Activated CD4-positive, alpha-beta memory T cell treated with anti-CD3 and anti-CD28 coated beads, Interleukin-2, amount 10 ng/mL, durations not matched to agents 7 days and 5 days (primary cell): Measurements from ENCODE around the gene HCFC1R1. TPM values are rescaled to one million over a fixed set of nuclear protein-coding genes. Genes with fewer than 3 reads are reported as not detected.

Experiments used
- CTCF ChIA-PET: fragments of 350-600 bp; sonication (Branson Sonifier 250); formaldehyde crosslinking; loops from one replicate; lab custom pipeline; 2021; ENCODE audit warnings: antibody characterized with exemption, inconsistent platforms; lab: Charles Lee
- POLR2A ChIA-PET: fragments of 350-600 bp; sonication (Branson Sonifier 250); formaldehyde crosslinking; loops from one replicate; lab custom pipeline; 2021; ENCODE audit warnings: antibody characterized with exemption; lab: Charles Lee
- DNase-seq: peaks from one replicate; pipeline ENCODE4 v3.0.0-alpha.2; 2020
- H3K27ac Mint-ChIP-seq: one replicate; pipeline ENCODE4 v1.8.0; 2021; ENCODE audit warnings: mild to moderate bottlenecking, mixed read lengths
- H3K27me3 Mint-ChIP-seq: one replicate; pipeline ENCODE4 v1.8.0; 2021; ENCODE audit warnings: mixed read lengths
- H3K36me3 Mint-ChIP-seq: one replicate; pipeline ENCODE4 v1.8.0; 2021; ENCODE audit warnings: low read depth, mixed read lengths
- H3K4me1 Mint-ChIP-seq: one replicate; pipeline ENCODE4 v1.8.0; 2021; ENCODE audit warnings: mixed read lengths
- H3K4me3 Mint-ChIP-seq: one replicate; pipeline ENCODE4 v1.8.0; 2021; ENCODE audit warnings: mild to moderate bottlenecking, mixed read lengths
- H3K9me3 Mint-ChIP-seq: one replicate; pipeline ENCODE4 v1.8.0; 2021; ENCODE audit warnings: mixed read lengths
- total RNA-seq, 2 experiments: library from RNA; stranded (reverse); gene quantifications; one replicate each; pipeline ENCODE4 v1.2.3, GENCODE V29; 2021

HCFC1R1 gene
- total RNA-seq, 2 experiments from 2014 or later = 37.0 to 43.3 TPM

- CTCF ChIA-PET = interaction anchor here (1.0 to 1.3 kb wide), 2 partner anchors 10 to 14 kb away, joined by 3 to 4 read pairs; no protein-coding TSS in a partner anchor
- Mint-ChIP-seq H3K27ac (no peak overlapping the region), H3K4me1 (peaks cover 4% of the 10 kb centered on the region), H3K4me3 (no peak overlapping the region), H3K36me3 (no peaks in the 10 kb centered on the region), H3K9me3 (no peaks in the 10 kb centered on the region), H3K27me3 (peaks cover 26% of the 10 kb centered on the region)
- no peak for DNase-seq
- POLR2A ChIA-PET = interaction anchor here (1.3 kb wide), 1 partner anchor 34 kb away, joined by 3 read pairs; no protein-coding TSS in a partner anchor
These were observed 9.6 kb downstream of the HCFC1R1 start for GRCh38 chr16:3013998-3014690.

DNA sequence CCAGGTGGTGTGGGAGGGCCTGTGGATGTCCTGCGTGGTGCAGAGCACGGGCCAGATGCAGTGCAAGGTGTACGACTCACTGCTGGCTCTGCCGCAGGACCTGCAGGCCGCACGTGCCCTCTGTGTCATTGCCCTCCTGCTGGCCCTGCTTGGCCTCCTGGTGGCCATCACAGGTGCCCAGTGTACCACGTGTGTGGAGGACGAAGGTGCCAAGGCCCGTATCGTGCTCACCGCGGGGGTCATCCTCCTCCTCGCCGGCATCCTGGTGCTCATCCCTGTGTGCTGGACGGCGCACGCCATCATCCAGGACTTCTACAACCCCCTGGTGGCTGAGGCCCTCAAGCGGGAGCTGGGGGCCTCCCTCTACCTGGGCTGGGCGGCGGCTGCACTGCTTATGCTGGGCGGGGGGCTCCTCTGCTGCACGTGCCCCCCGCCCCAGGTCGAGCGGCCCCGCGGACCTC, 10.2 kb downstream of the HCFC1R1 start:
- Mint-ChIP-seq H3K27me3 (peaks cover 27% of the 10 kb centered on the region), H3K9me3 (no peaks in the 10 kb centered on the region), H3K36me3 (no peaks in the 10 kb centered on the region), H3K4me3 (no peak overlapping the region), H3K4me1 (peaks cover 10% of the 10 kb centered on the region), H3K27ac (no peak overlapping the region)
- ChIA-PET POLR2A (interaction anchor here (1.3 kb wide), 1 partner anchor 35 kb away, joined by 3 read pairs; no protein-coding TSS in a partner anchor), CTCF (interaction anchor here (1.0 kb wide), 1 partner anchor 14 kb away, joined by 3 read pairs; no protein-coding TSS in a partner anchor)
- DNase-seq = no peak

DNA sequence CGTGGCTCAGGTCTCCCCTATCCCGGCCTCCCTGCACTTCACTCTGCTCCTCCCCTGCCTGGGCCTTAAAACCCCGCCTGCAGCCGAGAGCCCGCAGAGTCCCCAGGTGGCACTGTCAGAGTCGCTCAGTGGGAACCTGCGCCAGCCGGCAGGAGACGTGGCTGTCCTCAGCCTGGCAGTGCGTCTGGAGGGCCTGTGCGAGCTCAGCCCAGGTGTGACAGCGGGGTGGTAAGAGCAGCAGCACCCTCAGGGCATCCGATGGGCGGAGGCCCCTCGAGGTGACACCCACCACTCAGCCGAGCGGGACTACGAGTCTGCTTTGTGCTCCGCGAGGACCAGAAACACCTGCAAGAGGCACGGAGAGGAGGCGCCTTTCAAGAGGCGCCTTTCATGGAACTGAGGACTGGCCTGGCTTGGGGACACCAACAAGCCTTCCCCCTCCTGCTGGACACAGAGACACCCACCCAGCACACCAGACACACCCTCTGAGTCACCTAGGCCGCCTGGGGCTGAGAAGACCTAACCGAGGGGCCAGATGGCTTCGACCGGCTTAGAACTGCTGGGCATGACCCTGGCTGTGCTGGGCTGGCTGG, 10.8 kb downstream of the HCFC1R1 start, which contains the start of gene CLDN9:
TSS of gene CLDN9 (plus strand) at position 96 of the 593 bp plus-strand sequence. CDS start at position 536, 440 bp downstream.
- Mint-ChIP-seq H3K4me3 (no peak within 1 kb of the TSS), H3K27me3 (peaks cover 25% of the 10 kb centered on the region), H3K36me3 (no peaks in the 10 kb centered on the region), H3K27ac (no peak within 1 kb of the TSS), H3K4me1 (peaks cover 13% of the 10 kb centered on the region), H3K9me3 (no peaks in the 10 kb centered on the region)
- POLR2A ChIA-PET = interaction anchor here (1.3 to 1.6 kb wide), 3 partner anchors 18 to 35 kb away, joined by 3 to 5 read pairs (median 3); partner anchors contain the start of gene PKMYT1
- no peak for DNase-seq
- CTCF ChIA-PET = no interaction called here

GRCh38 chr16:3012246-3012645, 11.5 kb downstream of the HCFC1R1 start:
- DNase-seq = no peak
- Mint-ChIP-seq H3K4me1 (peaks cover 20% of the 10 kb centered on the region), H3K36me3 (no peaks in the 10 kb centered on the region), H3K9me3 (no peaks in the 10 kb centered on the region), H3K4me3 (no peak overlapping the region), H3K27ac (no peak overlapping the region), H3K27me3 (peaks cover 24% of the 10 kb centered on the region)
- ChIA-PET POLR2A (interaction anchor here (1.6 kb wide), 2 partner anchors 18 to 32 kb away, joined by 3 to 5 read pairs; partner anchors contain the start of gene PKMYT1), CTCF (interaction anchor here (1.6 kb wide), 1 partner anchor 117 kb away, joined by 3 read pairs; no protein-coding TSS in a partner anchor)

- no peak for DNase-seq
- no peak overlapping the region for H3K4me3 Mint-ChIP-seq
- H3K9me3 Mint-ChIP-seq = no peaks in the 10 kb centered on the region
- H3K36me3 Mint-ChIP-seq = no peaks in the 10 kb centered on the region
- H3K27ac Mint-ChIP-seq = no peak overlapping the region
- peaks cover 27% of the 10 kb centered on the region for H3K4me1 Mint-ChIP-seq
- POLR2A ChIA-PET = interaction anchor here (1.4 kb wide), 1 partner anchor 11 kb away, joined by 4 read pairs; no protein-coding TSS in a partner anchor
- CTCF ChIA-PET = interaction anchor here (0.6 to 1.7 kb wide), 3 partner anchors 19 to 459 kb away, joined by 5 to 6 read pairs (median 6); no protein-coding TSS in a partner anchor
- H3K27me3 Mint-ChIP-seq = peaks cover 26% of the 10 kb centered on the region
These were observed 13.2 kb downstream of the HCFC1R1 start for GRCh38 chr16:3010510-3010909.

DNA sequence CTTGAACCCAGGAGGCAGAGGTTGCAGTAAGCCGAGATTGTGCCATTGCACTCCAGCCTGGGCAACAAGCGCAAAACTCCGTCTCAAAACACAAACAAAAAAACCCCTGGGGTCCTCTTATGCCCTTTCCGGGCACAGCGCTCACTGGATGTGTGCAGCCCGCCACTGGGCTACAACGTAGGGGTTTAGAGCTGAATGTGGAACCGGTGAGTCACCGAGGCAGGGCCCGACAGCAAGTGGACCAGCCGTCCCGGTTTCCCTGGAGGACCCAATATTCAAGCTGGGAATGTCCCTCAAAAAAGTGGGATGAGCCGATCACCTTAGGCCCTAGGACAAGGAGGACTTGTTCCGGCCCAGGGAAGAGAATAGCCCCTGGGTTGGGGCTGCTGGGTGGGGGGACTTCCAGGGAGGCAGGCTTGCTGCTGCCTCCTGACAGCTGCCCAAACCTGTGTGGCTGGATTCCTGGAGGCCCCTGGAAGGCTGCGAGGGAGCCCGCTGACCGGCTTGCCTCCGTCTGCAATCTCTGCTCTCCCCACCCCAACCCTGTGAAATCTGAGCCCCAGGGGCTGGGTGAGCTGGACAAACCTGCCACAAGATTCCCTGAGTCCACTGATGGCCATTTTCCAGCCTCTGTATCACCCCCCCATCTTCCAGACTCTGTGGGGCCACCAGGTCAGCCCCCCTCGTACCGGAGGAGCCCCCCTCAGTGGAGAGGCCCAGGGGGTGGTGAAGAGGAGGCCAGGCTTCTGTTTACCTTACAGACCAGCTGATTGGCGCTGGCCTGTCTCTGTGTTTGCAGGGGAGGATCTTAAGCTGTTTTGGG, 14.0 kb downstream of the HCFC1R1 start:
- Mint-ChIP-seq H3K4me1 (peaks cover 30% of the 10 kb centered on the region), H3K9me3 (no peaks in the 10 kb centered on the region), H3K36me3 (no peaks in the 10 kb centered on the region), H3K27me3 (peaks cover 28% of the 10 kb centered on the region), H3K27ac (no peak overlapping the region), H3K4me3 (no peak overlapping the region)
- DNase-seq = no peak
- CTCF ChIA-PET = interaction anchor here (0.6 to 1.7 kb wide), 3 partner anchors 19 to 458 kb away, joined by 5 to 6 read pairs (median 6); no protein-coding TSS in a partner anchor
- POLR2A ChIA-PET = interaction anchor here (0.9 to 1.4 kb wide), 2 partner anchors 12 to 15 kb away, joined by 3 to 4 read pairs; no protein-coding TSS in a partner anchor

- Mint-ChIP-seq H3K4me3 (no peak overlapping the region), H3K27ac (no peak overlapping the region), H3K36me3 (no peaks in the 10 kb centered on the region), H3K27me3 (peaks cover 22% of the 10 kb centered on the region), H3K9me3 (no peaks in the 10 kb centered on the region), H3K4me1 (peaks cover 34% of the 10 kb centered on the region)
- no peak for DNase-seq
- POLR2A ChIA-PET = interaction anchor here (0.9 to 5.4 kb wide), 4 partner anchors 9 to 28 kb away, joined by 3 to 52 read pairs (median 6); partner anchors contain the start of genes CLDN6, PKMYT1 and TNFRSF12A
- CTCF ChIA-PET = interaction anchor here (0.8 to 10.3 kb wide), 4 partner anchors 15 to 121 kb away, joined by 3 to 209 read pairs (median 4); partner anchors contain the start of genes HCFC1R1 and THOC6
These were observed 15.1 kb downstream of the HCFC1R1 start for GRCh38 chr16:3008690-3009037.

- H3K4me1 Mint-ChIP-seq = peaks cover 35% of the 10 kb centered on the region
- H3K4me3 Mint-ChIP-seq = no peak overlapping the region
- ChIA-PET POLR2A (interaction anchor here (0.9 to 5.4 kb wide), 4 partner anchors 10 to 126 kb away, joined by 3 to 52 read pairs (median 6); partner anchors contain the start of genes CLDN6, PKMYT1, TNFRSF12A and ZNF213), CTCF (interaction anchor here (0.8 to 10.3 kb wide), 7 partner anchors 11 to 122 kb away, joined by 3 to 209 read pairs (median 4); partner anchors contain the start of genes HCFC1R1 and THOC6)
- DNase-seq = no peak
- H3K27me3 Mint-ChIP-seq = peaks cover 22% of the 10 kb centered on the region
- peak overlapping the region; percentile 7 for H3K27ac Mint-ChIP-seq
- H3K9me3 Mint-ChIP-seq = no peaks in the 10 kb centered on the region
- H3K36me3 Mint-ChIP-seq = no peaks in the 10 kb centered on the region
These were observed 15.6 kb downstream of the HCFC1R1 start for GRCh38 chr16:3007957-3008689.

- peaks cover 38% of the 10 kb centered on the region for H3K4me1 Mint-ChIP-seq
- no peak overlapping the region for H3K4me3 Mint-ChIP-seq
- no peaks in the 10 kb centered on the region for H3K36me3 Mint-ChIP-seq
- peak overlapping the region; percentile 11 for H3K27ac Mint-ChIP-seq
- no peaks in the 10 kb centered on the region for H3K9me3 Mint-ChIP-seq
- ChIA-PET CTCF (interaction anchor here (0.8 to 10.3 kb wide), 7 partner anchors 12 to 122 kb away, joined by 3 to 209 read pairs (median 4); partner anchors contain the start of genes HCFC1R1 and THOC6), POLR2A (interaction anchor here (0.7 to 5.4 kb wide), 5 partner anchors 10 to 127 kb away, joined by 3 to 52 read pairs (median 5); partner anchors contain the start of genes CLDN6, PKMYT1, TNFRSF12A and ZNF213)
- peaks cover 16% of the 10 kb centered on the region for H3K27me3 Mint-ChIP-seq
- no peak for DNase-seq
These were observed 16.4 kb downstream of the HCFC1R1 start for GRCh38 chr16:3007059-3007956.

GRCh38 chr16:3004781-3005284, 18.9 kb downstream of the HCFC1R1 start:
- Mint-ChIP-seq H3K27me3 (peaks cover 16% of the 10 kb centered on the region), H3K27ac (no peak overlapping the region), H3K4me1 (peaks cover 38% of the 10 kb centered on the region), H3K4me3 (peak overlapping the region; percentile 74), H3K9me3 (no peaks in the 10 kb centered on the region), H3K36me3 (no peaks in the 10 kb centered on the region)
- POLR2A ChIA-PET = interaction anchor here (0.7 to 5.4 kb wide), 4 partner anchors 17 to 70 kb away, joined by 3 to 52 read pairs (median 12); partner anchors contain the start of genes PKMYT1 and TNFRSF12A
- CTCF ChIA-PET = interaction anchor here (1.1 to 10.3 kb wide), 5 partner anchors 24 to 130 kb away, joined by 5 to 209 read pairs (median 9); partner anchors contain the start of genes PKMYT1 and ZNF213
- DNase-seq = no peak
